HG02588 (cell line): ENCODE measurements around the gene USPL1.

ENCODE experiments used
- ATAC-seq: cut with Tn5 transposase; IDR thresholded peaks from one replicate; pipeline ENCODE4 v1.9.1; 2021; ENCODE audit warnings: mild to moderate bottlenecking, moderate library complexity; ENCODE audit not compliant: unreplicated experiment

USPL1 gene

DNA sequence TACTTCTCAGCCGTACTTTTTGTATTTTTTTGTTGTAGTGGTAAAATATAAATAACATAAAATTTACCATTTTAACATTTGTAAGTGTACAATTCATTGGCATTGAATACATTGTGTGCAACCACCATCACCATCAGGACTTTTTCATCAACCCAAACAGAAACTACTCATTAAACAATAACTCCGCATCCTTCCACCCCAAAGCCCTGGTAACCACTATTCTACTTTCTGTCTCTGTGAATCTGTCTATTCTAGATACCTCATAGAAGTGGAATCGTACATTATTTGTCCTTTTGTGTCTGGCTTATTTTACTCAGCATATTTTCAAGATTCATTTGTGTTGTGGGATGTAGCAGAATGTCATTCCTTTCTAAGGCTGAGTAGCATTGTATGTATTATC is 38.5 kb downstream of the USPL1 start:
- no peak for ATAC-seq

DNA sequence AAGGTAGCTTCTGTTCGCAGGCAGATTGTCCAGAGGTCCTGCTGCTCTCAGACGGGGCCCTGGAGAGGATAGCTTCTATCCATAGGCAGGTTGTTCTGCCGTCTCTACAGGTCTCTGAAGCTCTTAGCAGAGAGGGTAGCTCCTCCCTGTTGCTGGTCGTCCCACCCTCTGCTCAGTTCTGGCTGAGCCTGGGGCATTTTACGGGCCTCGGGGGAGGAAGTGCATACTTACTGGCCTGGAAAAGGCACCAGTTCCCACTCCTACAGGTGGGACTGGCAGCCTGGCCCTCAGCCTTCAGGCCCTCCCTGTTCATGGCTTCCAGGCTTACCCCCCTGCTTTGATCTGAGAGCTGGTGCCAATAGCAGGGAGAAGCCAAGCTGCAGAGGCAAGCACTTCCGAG is 42.3 kb downstream of the USPL1 start:
- ATAC-seq, result no peak

DNA sequence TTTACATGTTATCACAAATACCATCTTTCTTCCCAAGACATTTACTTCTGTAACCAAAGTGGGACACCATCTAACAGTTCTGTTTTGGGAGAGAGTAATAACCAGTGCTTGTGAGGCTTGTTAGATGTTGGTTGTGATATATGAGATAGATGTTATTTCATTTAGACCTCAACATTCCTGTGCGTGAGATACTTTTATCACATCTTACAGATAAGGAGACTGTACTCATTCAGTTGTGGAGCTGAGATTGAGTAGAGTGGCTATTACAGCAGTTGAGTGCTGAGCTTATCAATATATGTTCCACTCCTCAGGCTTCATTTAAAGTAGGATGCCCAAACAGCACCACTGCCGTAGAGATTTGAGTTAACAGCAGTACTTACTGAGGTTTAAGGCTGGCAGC is 43.1 kb downstream of the USPL1 start:
- no peak for ATAC-seq

DNA sequence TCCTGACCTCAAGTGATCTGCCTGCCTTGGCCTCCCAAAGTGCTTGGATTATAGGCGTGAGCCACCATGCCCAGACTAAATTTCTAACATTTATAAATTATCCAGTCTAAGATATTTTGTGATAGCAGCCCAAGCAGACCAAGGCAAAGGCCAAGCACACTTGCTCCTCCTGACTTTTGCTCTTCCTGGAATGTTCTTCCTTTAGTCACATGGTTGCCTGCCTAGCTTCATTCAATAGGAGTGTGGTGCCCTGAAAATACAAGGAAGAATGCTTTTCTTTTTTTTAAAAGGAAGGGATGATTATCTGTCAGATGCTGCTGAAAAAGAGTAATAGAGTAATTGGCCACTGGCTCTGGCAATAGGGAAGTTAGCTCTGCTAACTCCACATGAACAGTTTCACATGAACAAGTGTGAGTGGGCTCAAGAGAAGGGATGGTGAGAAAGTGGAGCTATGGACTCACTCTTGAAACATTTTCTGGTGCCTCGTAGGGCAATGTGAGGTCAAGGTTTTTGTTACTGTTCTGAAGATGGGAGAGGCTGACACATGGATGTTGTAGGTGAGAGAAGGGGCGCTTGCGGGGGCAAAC is 47.1 kb downstream of the USPL1 start:
- no peak for ATAC-seq

DNA sequence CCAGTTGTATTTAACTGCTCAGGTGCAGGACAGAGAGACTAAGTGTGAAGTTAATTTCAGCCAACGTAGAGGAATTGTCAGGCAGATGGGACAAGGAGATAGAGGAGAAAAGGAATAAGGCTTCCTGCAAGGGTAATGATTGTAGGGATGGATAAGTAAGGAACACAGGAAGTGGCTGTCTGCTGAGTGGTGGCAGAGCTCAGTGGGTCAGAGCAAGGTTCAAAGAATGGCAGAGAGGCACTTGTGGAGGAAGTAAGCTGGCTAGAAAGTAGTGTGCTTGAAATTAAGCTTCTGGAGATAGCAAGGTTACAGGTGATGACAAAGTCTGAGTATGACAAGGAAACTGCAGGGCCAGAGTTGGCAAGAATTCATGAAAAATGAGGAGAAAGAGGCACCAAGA is 47.9 kb downstream of the USPL1 start:
- ATAC-seq, result no peak

DNA sequence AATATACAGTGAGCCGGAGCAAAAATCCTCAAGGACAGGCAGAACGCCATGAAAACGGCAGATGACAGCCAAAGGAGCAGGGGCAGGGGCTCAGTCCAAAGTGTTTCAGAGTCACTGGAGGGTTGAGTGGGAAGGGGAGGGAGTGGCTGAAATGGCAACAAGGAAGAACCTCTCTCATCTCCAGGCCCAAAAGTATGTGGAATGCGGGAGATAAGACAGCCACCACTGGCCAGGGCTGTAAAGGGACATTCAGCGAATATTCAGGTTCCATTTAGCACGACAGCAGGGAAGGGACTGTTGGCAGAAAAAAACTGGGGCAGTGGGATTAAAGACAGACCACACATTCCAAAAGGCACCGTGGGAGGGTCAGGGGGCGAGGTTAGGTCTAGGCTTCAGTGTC is 48.4 kb downstream of the USPL1 start:
- ATAC-seq, result no peak

DNA sequence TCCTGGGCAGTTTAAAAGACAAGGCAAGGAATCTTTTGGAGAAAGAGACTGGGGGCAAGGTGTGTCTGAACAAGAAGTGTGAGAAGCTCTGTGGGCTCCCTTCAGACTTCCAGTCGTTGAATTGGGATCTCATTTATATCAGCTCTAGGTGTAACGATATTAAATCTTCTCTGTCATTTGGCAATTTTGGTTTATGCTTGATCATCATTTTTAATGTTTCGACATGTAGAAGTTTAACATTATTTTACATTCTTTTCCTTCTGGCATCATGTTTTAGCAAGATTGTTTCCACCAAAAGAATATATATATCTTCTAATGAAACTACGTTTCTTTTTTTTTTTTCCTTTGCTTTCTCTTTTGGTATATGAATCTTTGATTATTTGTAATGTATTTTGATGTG is 49.3 kb downstream of the USPL1 start:
- no peak for ATAC-seq

DNA sequence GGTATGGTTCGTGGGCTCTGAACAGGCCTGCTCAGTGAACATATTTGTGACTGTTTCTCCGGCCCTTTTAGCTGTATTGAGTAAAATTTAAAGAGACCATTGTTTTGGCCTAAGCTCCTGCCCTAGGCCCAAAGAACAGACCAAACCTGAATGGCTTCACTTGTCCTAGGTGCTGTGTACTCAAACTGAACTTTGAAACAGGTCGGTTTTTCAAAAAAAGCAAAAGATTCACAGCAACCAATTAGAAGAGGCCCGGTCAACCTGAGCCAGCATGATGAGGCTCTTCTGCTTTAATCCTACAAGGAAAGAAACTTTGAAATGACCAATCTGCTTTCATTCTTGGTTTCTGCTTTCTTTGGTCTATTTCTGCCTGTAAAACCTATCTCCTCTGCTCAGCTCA is 50.6 kb downstream of the USPL1 start:
- no peak for ATAC-seq

DNA sequence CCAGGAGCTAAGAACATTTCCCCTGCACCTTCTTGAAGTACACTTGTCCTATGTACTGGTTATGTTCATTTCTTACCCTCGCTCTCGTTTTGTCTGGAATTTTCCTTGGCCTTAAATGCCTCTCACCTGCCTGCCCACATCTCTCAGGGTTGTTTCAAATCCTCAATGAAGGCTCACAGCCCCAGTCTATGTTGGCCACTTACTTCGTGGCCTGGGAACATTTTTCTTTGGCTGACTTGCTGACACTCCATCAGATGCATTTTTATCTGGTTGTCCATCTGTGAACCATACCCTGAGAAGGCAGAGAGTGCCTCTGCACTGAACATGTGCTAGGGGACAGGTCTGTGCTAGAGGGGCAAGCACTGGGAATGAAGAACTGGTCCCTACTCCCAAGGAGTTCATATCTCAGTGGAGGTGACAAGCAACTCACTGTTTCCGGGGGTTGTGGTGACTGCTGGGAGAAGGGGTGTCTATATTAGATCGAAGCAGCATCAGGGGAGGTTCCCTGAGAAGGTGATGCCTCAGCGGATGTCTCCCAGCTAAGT is 53.6 kb downstream of the USPL1 start:
- ATAC-seq, result no peak

DNA sequence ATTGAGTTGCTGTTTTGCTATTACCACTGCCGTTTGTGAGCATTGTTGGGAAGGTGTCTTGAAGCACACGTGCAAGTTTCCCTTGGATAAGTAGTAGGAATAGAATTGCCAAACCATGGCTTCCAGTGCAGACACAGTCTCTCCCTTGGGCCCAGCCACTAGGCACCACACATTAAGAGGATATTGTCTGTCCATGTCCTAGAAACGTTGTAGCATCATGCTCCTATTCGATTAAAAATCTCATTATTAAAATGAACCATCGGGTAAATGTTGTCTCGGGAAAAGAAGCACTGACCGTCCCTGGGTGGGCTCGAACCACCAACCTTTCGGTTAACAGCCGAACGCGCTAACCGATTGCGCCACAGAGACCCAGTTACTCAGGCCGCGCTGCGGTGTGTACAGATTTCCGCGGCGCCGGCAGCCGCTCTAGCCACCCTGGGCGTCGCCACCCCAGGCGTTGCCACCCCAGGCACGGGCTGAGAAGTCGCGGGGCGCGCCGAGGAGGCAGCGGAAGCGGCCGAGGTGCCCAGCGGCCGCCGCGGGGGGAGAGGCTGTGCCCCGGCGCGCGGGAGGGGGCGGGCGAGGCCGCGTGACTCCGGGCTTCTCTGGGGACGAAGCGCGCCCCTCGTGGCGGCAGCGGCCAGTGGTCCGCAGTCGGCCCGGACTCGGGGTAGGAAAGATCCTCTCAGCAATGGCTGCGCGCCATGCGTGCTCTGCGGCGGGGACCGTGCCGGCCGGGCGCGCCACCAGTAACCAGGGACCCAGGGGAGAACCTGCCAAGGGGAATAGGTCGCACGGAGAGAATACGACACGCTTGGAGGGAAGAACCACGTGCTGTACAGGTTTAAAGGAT is 56.2 kb downstream of the USPL1 start:
- peak; percentile 90 for ATAC-seq

DNA sequence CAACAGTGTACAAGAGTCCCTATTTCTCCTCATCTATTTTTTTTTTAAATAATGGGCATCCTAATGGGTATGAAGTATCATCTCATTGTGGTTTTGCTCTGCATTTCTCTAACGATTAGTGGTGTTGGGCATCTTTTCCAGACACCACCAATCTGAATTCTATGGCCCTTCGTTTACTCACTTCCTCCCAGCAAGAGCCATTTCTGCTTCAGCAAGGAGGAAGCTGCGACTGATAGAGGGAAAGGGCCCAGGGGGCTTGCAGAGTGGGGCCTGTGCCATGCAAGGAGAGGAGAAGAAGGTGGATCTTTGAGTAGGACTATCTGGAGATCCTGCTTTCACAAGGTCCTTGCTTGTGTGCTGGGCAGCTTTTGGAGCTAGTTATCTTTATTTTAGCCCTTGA is 58.0 kb downstream of the USPL1 start:
- no peak for ATAC-seq

DNA sequence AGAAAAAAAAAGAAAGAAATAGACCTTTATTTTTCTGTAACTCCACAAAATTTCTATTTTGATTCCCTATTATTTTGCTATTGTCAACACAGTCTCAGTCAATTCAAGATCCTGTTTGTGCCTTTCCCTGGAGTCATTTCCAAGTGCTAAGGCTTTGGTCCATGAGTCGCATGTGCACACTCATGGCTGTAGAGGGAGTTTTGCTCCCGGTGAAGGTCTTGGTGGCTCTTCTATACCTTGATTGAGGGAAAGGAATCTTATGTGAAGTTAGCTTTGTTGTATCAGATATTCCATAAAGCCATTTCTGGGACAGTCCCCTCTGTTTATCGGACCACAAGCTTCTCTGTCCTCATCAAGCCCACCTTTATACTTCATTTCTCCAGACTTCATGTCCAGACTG is 59.0 kb downstream of the USPL1 start:
- no peak for ATAC-seq

DNA sequence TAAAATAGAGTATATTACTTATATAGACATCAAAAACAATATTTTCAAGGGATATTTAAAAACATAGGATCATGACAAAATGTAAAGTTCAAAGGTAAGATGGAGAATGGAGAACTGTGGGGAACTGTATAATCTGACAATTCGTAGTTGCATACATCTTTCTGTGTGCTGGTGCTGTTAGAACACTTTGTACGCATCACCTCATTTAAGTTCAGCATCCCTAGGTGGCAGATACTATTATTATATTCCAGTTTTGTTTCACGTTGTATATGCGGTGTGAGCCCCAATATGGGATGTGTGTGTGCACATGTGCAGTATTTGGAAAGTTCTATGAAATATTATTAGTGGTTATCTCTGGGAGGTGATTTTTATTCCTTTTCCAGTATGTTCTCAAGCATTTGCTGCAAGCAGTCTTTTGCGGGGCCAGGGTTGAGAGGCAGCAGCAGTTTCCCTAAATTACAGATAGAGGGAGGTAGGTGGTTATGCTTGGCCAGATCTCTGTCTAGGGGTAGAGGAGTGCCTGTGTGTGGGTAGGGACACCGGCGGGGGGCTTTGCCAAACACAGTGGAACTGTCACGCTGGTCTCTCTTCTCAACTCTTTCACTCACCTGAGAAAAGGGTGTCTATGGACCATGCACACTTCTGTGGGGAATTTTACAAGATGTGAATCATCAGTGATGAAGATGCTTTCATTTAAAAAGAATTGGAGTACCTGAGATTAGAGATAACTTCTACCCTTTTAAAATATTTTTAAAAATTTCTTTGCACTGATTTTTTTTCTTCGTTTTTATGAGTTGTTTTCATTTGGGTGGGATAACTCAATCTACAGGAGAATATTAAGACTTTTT is 62.0 kb downstream of the USPL1 start:
- no peak for ATAC-seq

DNA sequence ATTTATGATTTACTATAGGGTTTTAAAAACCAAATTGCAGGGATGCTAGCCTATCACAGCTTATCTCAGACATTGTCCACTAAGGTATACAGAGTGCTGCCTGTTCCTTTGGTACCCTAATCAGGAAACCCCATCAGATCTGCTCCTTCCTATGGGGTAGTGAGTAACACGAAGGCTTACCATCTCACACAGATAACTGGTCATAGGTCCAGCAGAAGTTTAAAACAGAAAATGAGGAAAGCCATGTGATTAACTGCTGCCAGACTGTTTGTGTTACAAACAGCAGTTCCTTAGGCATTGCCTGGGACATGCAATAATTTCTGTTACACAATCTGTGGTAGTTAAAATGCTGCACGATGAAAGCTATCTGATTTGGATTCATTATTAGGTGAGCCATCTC is 64.1 kb downstream of the USPL1 start:
- no peak for ATAC-seq

DNA sequence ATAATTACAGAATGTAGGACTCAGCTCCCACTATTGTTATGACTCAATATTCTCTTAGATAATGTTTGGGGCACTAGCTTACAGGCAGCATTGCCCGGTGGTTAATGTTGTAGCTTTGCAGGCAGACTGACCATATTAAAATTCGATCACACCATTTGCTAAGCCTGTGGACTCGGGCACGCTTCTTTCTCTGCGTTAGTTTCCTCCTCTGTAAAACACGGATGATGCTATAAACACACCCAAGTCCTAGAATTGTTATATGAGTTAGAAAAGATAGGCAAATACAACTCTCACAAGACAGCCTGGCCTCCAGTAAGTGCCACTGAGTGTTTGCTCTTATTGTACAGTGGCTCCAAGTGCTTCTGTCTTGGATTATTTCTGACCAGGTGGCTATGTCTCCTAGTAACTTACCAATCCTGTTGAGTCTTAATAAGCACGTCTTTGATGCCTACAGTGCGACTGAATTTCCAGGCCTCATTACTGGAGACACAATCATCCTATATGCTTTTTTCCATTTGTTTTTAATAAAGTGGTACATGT is 67.7 kb downstream of the USPL1 start:
- ATAC-seq, result no peak

DNA sequence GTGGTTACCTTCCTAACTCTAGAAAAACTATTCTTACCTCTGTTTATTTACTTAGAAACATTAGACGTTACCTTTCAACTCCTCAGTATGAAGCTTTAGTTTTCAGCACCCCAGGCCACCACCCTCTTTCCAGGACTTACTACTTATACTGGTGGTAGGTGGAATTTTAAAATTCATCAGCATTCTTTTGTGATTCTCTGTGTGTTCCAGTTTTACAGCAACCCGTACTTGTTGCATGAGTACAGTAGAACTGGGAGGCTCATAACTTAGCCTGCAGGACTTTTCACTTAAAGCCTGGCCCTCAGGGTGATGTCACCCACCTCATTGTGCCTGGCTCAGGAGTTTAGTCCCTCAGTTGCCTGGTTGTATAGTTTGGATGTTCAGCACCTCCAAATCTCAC is 68.3 kb downstream of the USPL1 start:
- ATAC-seq, result no peak

DNA sequence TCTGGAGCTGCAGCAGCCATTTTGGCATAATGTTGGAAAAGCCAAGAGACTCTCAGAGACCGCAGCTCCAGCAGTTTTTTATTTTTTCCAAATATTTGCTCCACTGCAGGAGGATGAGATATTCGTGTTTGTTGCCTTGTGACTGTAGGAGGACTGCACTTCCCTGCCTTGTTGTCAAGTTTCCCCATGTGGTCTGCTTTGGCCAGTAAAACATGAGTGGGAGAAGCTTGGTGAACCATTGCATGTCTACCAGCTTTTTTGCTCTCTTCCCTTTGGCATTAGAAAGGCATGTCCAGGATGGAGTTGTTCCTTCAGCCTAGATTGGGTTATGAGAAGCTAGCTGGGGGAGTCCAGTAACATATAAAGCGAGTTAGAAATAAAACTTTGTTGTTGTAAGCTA is 69.9 kb downstream of the USPL1 start:
- no peak for ATAC-seq

DNA sequence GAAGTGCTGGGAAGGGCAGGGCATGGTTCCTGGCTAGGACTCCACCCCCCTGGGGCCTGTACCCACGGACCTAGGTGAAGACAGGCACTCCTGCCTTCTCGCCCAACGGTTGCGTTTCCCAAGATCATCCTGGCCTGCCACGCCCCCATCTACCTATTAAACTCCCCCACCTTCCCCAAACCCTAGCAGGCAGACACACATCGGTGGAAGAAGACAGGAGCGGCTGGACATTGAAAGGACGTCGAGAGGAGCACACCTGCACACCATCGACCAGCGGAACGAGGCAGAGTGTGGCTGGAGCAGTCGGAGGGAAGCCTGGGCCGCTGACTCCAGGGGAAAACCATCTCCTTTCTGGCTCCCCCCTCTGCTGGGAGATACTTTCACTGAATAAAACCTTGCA is 72.0 kb downstream of the USPL1 start:
- no peak for ATAC-seq

DNA sequence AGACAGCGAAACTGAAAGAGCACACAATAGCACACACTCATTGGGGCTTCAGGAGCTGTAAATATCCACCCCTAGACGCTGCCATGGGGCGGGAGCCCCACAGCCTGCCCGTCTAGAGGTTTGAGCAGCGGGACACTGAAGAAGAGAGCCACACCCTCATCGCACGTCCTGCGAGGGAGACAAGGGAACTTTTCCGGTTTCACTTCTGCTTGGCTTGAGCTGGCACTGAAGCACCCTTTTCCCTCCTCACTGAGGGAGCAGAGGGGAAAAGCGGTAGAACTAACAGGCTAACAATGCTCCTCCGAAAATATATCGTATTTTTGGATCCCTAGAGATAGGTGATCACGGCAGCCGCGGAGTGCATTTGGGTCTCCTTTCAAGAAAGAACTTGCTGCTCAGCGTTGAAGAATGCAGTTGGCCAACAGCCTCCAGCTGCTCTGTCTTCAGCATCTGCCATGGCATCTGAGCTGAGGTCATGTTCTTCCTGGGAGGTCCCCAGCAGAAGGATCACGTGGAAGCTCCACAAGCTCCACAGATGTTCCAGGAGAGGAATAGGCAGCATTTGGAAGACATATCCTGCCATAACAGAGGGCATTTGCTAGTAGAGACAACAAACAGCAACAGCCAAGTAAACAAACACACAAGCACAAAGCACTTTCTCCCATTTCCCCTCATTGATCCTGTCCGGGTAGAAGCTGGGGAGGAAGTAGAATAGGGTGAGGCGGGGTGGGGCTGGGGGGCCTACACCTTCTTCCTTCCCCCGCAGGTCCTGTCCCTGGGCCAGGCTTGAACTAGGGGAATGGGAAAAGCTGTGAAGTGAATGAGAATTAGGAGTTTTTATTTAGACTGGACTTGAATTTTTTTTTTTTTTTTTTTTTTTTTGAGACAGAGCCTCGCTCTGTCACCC is 72.8 kb downstream of the USPL1 start:
- peak; percentile 74 for ATAC-seq

DNA sequence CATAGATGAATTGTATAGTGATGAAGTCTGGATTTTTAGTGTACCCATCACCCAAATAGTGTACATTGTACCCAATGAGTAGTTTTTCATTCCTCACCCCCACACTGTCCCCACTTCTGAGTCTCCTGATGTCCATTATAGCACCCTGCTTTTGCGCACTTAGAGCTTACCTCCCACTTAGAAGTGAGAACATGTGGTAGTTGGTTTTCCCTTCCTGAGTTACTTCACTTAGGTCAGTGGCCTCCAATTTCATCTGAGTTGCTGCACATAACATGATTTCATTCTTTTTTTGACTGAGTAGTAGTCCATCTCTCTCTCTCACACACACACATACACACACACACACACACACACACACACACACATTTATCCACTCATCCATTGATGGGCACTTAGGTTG is 74.4 kb downstream of the USPL1 start:
- no peak for ATAC-seq
